Chondrocyte (in vitro differentiated cells): ENCODE data around the gene SHPK. TPM values are rescaled to one million over a fixed set of nuclear protein-coding genes. Genes with fewer than 3 reads are reported as not detected.
A peak's percentile ranks its signal among the peaks of the same experiment; 100 is the strongest.

Experiments used
- DNase-seq: peaks from one replicate; pipeline ENCODE4 v3.0.0; 2021; ENCODE audit warnings: mixed read lengths, low spot score
- H3K27ac Mint-ChIP-seq: one replicate; pipeline ENCODE4 v1.8.0; 2021; ENCODE audit warnings: mild to moderate bottlenecking, moderate library complexity, mixed read lengths; ENCODE audit not compliant: unreplicated experiment
- H3K27me3 Mint-ChIP-seq: 2 replicates; pipeline ENCODE4 v1.8.0; 2021; ENCODE audit warnings: low read depth, mixed read lengths
- H3K36me3 Mint-ChIP-seq: 2 replicates; pipeline ENCODE4 v1.8.0; 2021; ENCODE audit warnings: low read depth, mixed read lengths
- H3K4me1 Mint-ChIP-seq: 2 replicates; pipeline ENCODE4 v1.8.0; 2021; ENCODE audit warnings: low read depth, mild to moderate bottlenecking, mixed read lengths
- H3K4me3 Mint-ChIP-seq: one replicate; pipeline ENCODE4 v1.8.0; 2021; ENCODE audit warnings: mild to moderate bottlenecking, moderate library complexity, mixed read lengths; ENCODE audit not compliant: unreplicated experiment
- H3K9me3 Mint-ChIP-seq: 2 replicates; pipeline ENCODE4 v1.8.0; 2021; ENCODE audit warnings: low read depth, mixed read lengths
- CTCF ChIP-seq: fragments of 200-600 bp; sonication (generic); IDR thresholded peaks from 2 replicates; pipeline ENCODE4 v1.5.0; 2021; ENCODE audit warnings: antibody characterized with exemption, mild to moderate bottlenecking, moderate library complexity
- total RNA-seq: library from RNA; stranded (reverse); gene quantifications from 3 replicates; pipeline ENCODE4 v1.2.1, GENCODE V29; 2021

SHPK gene
- total RNA-seq, 1 donor from 2014 or later: 5.6 TPM

DNA sequence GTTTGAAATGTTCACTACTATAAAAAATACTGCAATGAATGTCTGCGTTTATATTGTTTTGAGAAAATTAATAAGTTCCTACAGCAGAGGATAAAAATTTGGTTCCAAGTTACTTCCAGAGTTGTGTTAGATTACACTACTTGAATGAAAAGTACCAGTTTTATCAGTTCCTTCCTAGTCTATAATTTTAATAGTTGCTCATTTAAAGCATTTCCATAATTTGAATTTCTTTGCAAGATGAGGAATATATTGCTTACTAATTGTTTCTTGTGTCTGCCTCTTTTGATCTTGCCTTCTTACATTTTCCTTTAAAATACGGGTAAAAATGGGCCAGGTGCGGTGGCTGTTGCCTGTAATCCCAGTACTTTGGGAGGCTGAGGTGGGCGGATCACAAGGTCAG, 36.5 kb upstream of the SHPK start:
- no peak for DNase-seq
- no peak overlapping the region for H3K4me3 Mint-ChIP-seq
- peaks cover 10% of the 10 kb centered on the region for H3K4me1 Mint-ChIP-seq
- H3K27ac Mint-ChIP-seq: no peak overlapping the region
- no peaks in the 10 kb centered on the region for H3K36me3 Mint-ChIP-seq
- no peak for TF ChIP-seq CTCF
- H3K27me3 Mint-ChIP-seq: no peaks in the 10 kb centered on the region
- no peaks in the 10 kb centered on the region for H3K9me3 Mint-ChIP-seq

- H3K27ac Mint-ChIP-seq: peak overlapping the region; percentile 74
- peaks cover 2% of the 10 kb centered on the region for H3K36me3 Mint-ChIP-seq
- TF ChIP-seq CTCF: no peak
- DNase-seq: no peak
- peaks cover 37% of the 10 kb centered on the region for H3K4me1 Mint-ChIP-seq
- H3K27me3 Mint-ChIP-seq: no peaks in the 10 kb centered on the region
- peak overlapping the region; percentile 91 for H3K4me3 Mint-ChIP-seq
- no peaks in the 10 kb centered on the region for H3K9me3 Mint-ChIP-seq
Measured at GRCh38 chr17:3669548-3669947, 33.5 kb upstream of the SHPK start.

DNA sequence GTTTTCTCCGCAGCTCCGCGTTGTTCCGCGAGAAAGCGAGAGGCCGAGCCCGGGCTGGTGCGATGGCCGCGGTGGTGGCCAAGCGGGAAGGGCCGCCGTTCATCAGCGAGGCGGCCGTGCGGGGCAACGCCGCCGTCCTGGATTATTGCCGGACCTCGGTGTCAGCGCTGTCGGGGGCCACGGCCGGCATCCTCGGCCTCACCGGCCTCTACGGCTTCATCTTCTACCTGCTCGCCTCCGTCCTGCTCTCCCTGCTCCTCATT, 33.0 kb upstream of the SHPK start:
- Mint-ChIP-seq H3K27ac (peak overlapping the region; percentile 74), H3K4me3 (peak overlapping the region; percentile 91), H3K9me3 (no peaks in the 10 kb centered on the region), H3K36me3 (peaks cover 2% of the 10 kb centered on the region), H3K27me3 (no peaks in the 10 kb centered on the region), H3K4me1 (peaks cover 37% of the 10 kb centered on the region)
- TF ChIP-seq CTCF: no peak
- DNase-seq: no peak

GRCh38 chr17:3668279-3669084, 32.4 kb upstream of the SHPK start, which contains the start of the genes EMC6 and TAX1BP3:
Gene EMC6 (plus strand): TSS chr17:3668812. CDS start chr17:3669147, 335 bp downstream.
Gene TAX1BP3 (minus strand): TSS chr17:3668578. CDS start chr17:3668526, 52 bp downstream.
- H3K4me1 Mint-ChIP-seq: peaks cover 37% of the 10 kb centered on the region
- no peaks in the 10 kb centered on the region for H3K9me3 Mint-ChIP-seq
- no peak for TF ChIP-seq CTCF
- H3K27ac Mint-ChIP-seq: peak within 1 kb of the TSS; percentile 95
- no peaks in the 10 kb centered on the region for H3K27me3 Mint-ChIP-seq
- H3K36me3 Mint-ChIP-seq: peaks cover 2% of the 10 kb centered on the region
- H3K4me3 Mint-ChIP-seq: peak within 1 kb of the TSS; percentile 91
- DNase-seq: peak; percentile 99

DNA sequence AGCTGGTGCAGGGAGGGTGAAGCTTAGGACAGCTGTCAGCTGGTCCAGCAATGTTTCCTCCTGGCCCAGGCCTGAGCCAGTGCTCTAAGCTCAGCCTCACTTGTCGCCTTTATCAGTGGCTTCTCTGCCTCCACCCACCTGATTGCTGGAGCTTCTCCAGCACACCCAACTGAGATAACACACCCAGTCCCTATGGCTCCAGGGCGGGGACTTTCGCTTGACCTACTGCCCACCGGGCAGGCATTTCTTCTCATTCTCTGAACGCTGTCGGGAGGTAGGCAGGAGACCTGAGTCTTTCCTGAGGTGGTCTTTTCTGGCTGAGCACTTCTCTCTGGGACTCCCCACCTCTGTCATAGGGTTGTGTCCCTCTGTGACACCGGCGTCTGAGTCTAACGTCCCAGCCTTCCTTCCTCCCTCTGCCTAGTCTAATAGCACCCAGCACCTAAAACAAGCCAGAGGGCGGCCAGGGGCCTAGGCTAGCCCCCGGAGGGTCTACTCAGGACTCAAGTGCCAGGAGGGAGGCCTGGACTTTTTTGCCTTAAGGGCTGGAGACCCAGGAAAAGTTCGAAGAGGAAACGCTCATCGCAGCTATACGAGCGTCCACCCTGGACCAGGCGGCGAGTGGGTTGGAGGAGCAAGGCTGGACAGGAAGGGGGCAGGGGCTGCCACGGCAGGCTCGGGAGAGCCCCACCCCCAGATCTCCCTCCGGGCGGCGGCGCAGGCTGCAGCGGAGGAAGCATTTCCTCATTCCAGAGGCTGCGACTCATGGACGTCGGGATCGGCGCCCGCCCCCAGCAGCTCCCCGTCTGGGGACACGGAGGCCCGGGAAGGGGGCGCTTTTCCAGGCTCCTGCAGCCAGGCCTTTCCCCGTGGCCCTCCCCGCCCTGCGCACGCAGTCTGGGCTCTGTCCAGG, 31.6 kb upstream of the SHPK start:
- Mint-ChIP-seq H3K27me3 (no peaks in the 10 kb centered on the region), H3K27ac (peak overlapping the region; percentile 95), H3K36me3 (peaks cover 5% of the 10 kb centered on the region), H3K4me1 (peaks cover 37% of the 10 kb centered on the region), H3K4me3 (peak overlapping the region; percentile 91), H3K9me3 (no peaks in the 10 kb centered on the region)
- no peak for DNase-seq
- TF ChIP-seq CTCF: peak; percentile 43
